ENCODE results near the gene ZNF618. TPM values are rescaled to one million over a fixed set of nuclear protein-coding genes. Genes with fewer than 3 reads are reported as not detected.

ZNF618 gene
- total RNA-seq, 1 experiment from 2014 or later = 1.2 TPM

GRCh38 chr9:114027863-114028465 is 151.9 kb downstream of the ZNF618 start:
- Mint-ChIP-seq H3K27ac (ENCODE audit: unreplicated experiment) (no peak overlapping the region), H3K27me3 (ENCODE audit: insufficient read depth, unreplicated experiment) (no peaks in the 10 kb centered on the region), H3K36me3 (ENCODE audit: insufficient read depth, unreplicated experiment) (peaks cover 5% of the 10 kb centered on the region), H3K4me3 (ENCODE audit: unreplicated experiment) (no peak overlapping the region), H3K4me1 (ENCODE audit: low read depth, unreplicated experiment) (peaks cover 7% of the 10 kb centered on the region), H3K9me3 (ENCODE audit: unreplicated experiment) (peaks cover 34% of the 10 kb centered on the region)
- BruUV-seq (replicated peaks) = no TSS peak
- peaks cover 6% of the 10 kb centered on the region for H3K4me1 ChIP-seq
- H3K9me3 ChIP-seq = peaks cover 14% of the 10 kb centered on the region
- intact Hi-C loops (cut with micrococcal nuclease; ENCODE audit: unreplicated experiment) = no loop called here
- no peaks in the 10 kb centered on the region for H3K36me3 ChIP-seq (ENCODE audit: control insufficient read depth, insufficient read depth, low read length)
- CTCF ChIA-PET = no interaction called here
- POLR2A ChIA-PET = no interaction called here
- H3K4me3 ChIP-seq (ENCODE audit: low read depth, low read length) = no peak overlapping the region
- H3K27me3 ChIP-seq (replicated peaks; ENCODE audit: control insufficient read depth, insufficient read depth, low read length) = no peaks in the 10 kb centered on the region
- DNase-seq = no peak
- TF ChIP-seq CTCF (IDR thresholded peaks at IDR 0.05; ENCODE audit: insufficient read depth in 1 of 2, low read depth in 1 of 2, low read length in 1 of 2, severe bottlenecking in 1 of 2, unreplicated experiment in 1 of 2) = no peak

GRCh38 chr9:114028646-114029045 is 152.5 kb downstream of the ZNF618 start:
- H3K27me3 Mint-ChIP-seq (ENCODE audit: insufficient read depth, unreplicated experiment) = no peaks in the 10 kb centered on the region
- BruUV-seq (replicated peaks) = no TSS peak
- H3K4me3 Mint-ChIP-seq (ENCODE audit: unreplicated experiment) = no peak overlapping the region
- no peak overlapping the region for H3K27ac Mint-ChIP-seq (ENCODE audit: unreplicated experiment)
- ChIA-PET CTCF (no interaction called here), POLR2A (no interaction called here)
- H3K4me1 Mint-ChIP-seq (ENCODE audit: low read depth, unreplicated experiment) = peaks cover 7% of the 10 kb centered on the region
- Histone ChIP-seq H3K9me3 (peaks cover 7% of the 10 kb centered on the region), H3K27me3 (replicated peaks; ENCODE audit: control insufficient read depth, insufficient read depth, low read length) (no peaks in the 10 kb centered on the region), H3K36me3 (ENCODE audit: control insufficient read depth, insufficient read depth, low read length) (no peaks in the 10 kb centered on the region), H3K4me1 (peaks cover 6% of the 10 kb centered on the region), H3K4me3 (ENCODE audit: low read depth, low read length) (no peak overlapping the region)
- intact Hi-C loops (cut with micrococcal nuclease; ENCODE audit: unreplicated experiment) = no loop called here
- H3K36me3 Mint-ChIP-seq (ENCODE audit: insufficient read depth, unreplicated experiment) = peaks cover 5% of the 10 kb centered on the region
- peaks cover 27% of the 10 kb centered on the region for H3K9me3 Mint-ChIP-seq (ENCODE audit: unreplicated experiment)
- no peak for DNase-seq
- TF ChIP-seq CTCF (IDR thresholded peaks at IDR 0.05; ENCODE audit: insufficient read depth in 1 of 2, low read depth in 1 of 2, low read length in 1 of 2, severe bottlenecking in 1 of 2, unreplicated experiment in 1 of 2) = no peak

- Mint-ChIP-seq H3K4me1 (ENCODE audit: low read depth, unreplicated experiment) (peaks cover 7% of the 10 kb centered on the region), H3K36me3 (ENCODE audit: insufficient read depth, unreplicated experiment) (peaks cover 5% of the 10 kb centered on the region), H3K27me3 (ENCODE audit: insufficient read depth, unreplicated experiment) (no peaks in the 10 kb centered on the region), H3K9me3 (ENCODE audit: unreplicated experiment) (peaks cover 18% of the 10 kb centered on the region), H3K27ac (ENCODE audit: unreplicated experiment) (no peak overlapping the region), H3K4me3 (ENCODE audit: unreplicated experiment) (no peak overlapping the region)
- H3K27me3 ChIP-seq (replicated peaks; ENCODE audit: control insufficient read depth, insufficient read depth, low read length) = no peaks in the 10 kb centered on the region
- H3K36me3 ChIP-seq (ENCODE audit: control insufficient read depth, insufficient read depth, low read length) = no peaks in the 10 kb centered on the region
- H3K9me3 ChIP-seq = no peaks in the 10 kb centered on the region
- intact Hi-C loops (cut with micrococcal nuclease; ENCODE audit: unreplicated experiment) = loop anchor here (10.0 kb wide), 1 partner anchor 285 kb away; no protein-coding TSS in a partner anchor
- POLR2A ChIA-PET = no interaction called here
- no TSS peak for BruUV-seq (replicated peaks)
- CTCF ChIA-PET = no interaction called here
- DNase-seq = no peak
- H3K4me1 ChIP-seq = peaks cover 6% of the 10 kb centered on the region
- no peak for TF ChIP-seq CTCF (IDR thresholded peaks at IDR 0.05; ENCODE audit: insufficient read depth in 1 of 2, low read depth in 1 of 2, low read length in 1 of 2, severe bottlenecking in 1 of 2, unreplicated experiment in 1 of 2)
- H3K4me3 ChIP-seq (ENCODE audit: low read depth, low read length) = no peak overlapping the region
These were observed 153.4 kb downstream of the ZNF618 start for GRCh38 chr9:114029311-114030170.
